ENCODE results near the gene HSPB2.

GRCh38 chr11:111906680-111907079, 5.9 kb upstream of the HSPB2 start:
- TF ChIP-seq CTCF (IDR thresholded peaks at IDR 0.05; ENCODE audit: low read depth, low read length) (no peak), POLR2A (IDR thresholded peaks at IDR 0.05; ENCODE audit: extremely low read depth, insufficient read length) (no peak)
